HFFc6 (cell line): Measurements from ENCODE around the gene SLC30A5. TPM values are rescaled to one million over a fixed set of nuclear protein-coding genes. Genes with fewer than 3 reads are reported as not detected.
"Not testable (repeated sequence)": the region's sequence is repeated elsewhere in the genome, so short reads cannot be mapped to it uniquely, and the experiment has no call there.

Experiments used
- DNase-seq: peaks from one replicate; pipeline ENCODE4 v3.0.0-alpha.2; 2018
- H3K27ac Mint-ChIP-seq: 2 replicates; pipeline ENCODE4 v1.8.0; 2020; ENCODE audit warnings: mild to moderate bottlenecking, mixed read lengths
- H3K27me3 Mint-ChIP-seq: 2 replicates; pipeline ENCODE4 v1.8.0; 2021; ENCODE audit warnings: mild to moderate bottlenecking, moderate library complexity, mixed read lengths; ENCODE audit not compliant: insufficient read depth
- H3K36me3 Mint-ChIP-seq: 2 replicates; pipeline ENCODE4 v1.8.0; 2021; ENCODE audit warnings: low read depth, mixed read lengths
- H3K4me1 Mint-ChIP-seq: 2 replicates; pipeline ENCODE4 v1.8.0; 2020; ENCODE audit warnings: low read depth, mixed read lengths
- H3K4me3 Mint-ChIP-seq: 2 replicates; pipeline ENCODE4 v1.8.0; 2020; ENCODE audit warnings: mild to moderate bottlenecking, moderate library complexity, mixed read lengths
- H3K9me3 Mint-ChIP-seq: 2 replicates; pipeline ENCODE4 v1.8.0; 2020; ENCODE audit warnings: mild to moderate bottlenecking, mixed read lengths
- total RNA-seq, 6 experiments: library from RNA; stranded (reverse); fragmentation: NEBNext Ultra II Directional; extraction: Animal tissue kit (Norgen Biotek cat#: 25700); gene quantifications; 2 replicates in 1 of 6; 3 replicates in 5 of 6; pipeline ENCODE4 v1.2.3, GENCODE V29; 2021
- TF ChIP-seq, protein P1 (sequence below): fragments of 200-600 bp; sonication (generic); IDR thresholded peaks from 2 replicates; pipeline ENCODE4 v1.5.0; 2021; ENCODE audit warnings: antibody characterized with exemption, mild to moderate bottlenecking

The SLC30A5 gene
- total RNA-seq, 6 experiments from 2014 or later = 55.9 to 80.7 (median 71.7) TPM

DNA sequence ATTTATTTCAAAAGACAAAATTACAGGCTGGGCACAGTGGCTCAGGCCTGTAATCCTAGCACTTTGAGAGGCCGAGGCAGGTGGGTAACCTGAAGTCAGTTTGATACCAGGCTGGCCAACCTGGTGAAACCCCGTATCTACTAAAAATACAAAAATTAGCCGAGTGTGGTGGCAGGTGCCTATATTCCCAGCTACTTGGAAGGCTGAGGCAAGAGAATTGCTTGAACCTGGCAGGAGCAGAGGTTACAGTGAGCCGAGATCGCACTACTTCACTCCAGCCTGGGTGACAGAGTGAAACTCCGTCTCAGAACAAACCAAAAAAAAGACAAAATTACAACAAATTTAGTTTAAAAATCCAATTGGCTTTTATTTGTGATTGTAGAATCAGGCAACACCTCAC lies 14.3 kb upstream of the SLC30A5 start:
- Mint-ChIP-seq H3K27me3 (peaks cover 6% of the 10 kb centered on the region; the same call in 1 of the 2 replicates), H3K36me3 (no peaks in the 10 kb centered on the region), H3K27ac (no peak overlapping the region), H3K4me1 (peaks cover 15% of the 10 kb centered on the region), H3K4me3 (no peak overlapping the region), H3K9me3 (no peaks in the 10 kb centered on the region)
- TF ChIP-seq, protein P1, sequence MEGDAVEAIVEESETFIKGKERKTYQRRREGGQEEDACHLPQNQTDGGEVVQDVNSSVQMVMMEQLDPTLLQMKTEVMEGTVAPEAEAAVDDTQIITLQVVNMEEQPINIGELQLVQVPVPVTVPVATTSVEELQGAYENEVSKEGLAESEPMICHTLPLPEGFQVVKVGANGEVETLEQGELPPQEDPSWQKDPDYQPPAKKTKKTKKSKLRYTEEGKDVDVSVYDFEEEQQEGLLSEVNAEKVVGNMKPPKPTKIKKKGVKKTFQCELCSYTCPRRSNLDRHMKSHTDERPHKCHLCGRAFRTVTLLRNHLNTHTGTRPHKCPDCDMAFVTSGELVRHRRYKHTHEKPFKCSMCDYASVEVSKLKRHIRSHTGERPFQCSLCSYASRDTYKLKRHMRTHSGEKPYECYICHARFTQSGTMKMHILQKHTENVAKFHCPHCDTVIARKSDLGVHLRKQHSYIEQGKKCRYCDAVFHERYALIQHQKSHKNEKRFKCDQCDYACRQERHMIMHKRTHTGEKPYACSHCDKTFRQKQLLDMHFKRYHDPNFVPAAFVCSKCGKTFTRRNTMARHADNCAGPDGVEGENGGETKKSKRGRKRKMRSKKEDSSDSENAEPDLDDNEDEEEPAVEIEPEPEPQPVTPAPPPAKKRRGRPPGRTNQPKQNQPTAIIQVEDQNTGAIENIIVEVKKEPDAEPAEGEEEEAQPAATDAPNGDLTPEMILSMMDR = no peak
- no peak for DNase-seq

GRCh38 chr5:69083412-69083811 lies 10.4 kb upstream of the SLC30A5 start:
- Mint-ChIP-seq H3K4me3 (no peak overlapping the region), H3K27me3 (no peaks in the 10 kb centered on the region; the same call in none of the 2 replicates), H3K4me1 (peaks cover 16% of the 10 kb centered on the region), H3K9me3 (no peaks in the 10 kb centered on the region), H3K36me3 (no peaks in the 10 kb centered on the region), H3K27ac (no peak overlapping the region)
- DNase-seq = no peak
- TF ChIP-seq, protein P1 = peak; percentile 16; the same call in 1 of the 2 replicates

DNA sequence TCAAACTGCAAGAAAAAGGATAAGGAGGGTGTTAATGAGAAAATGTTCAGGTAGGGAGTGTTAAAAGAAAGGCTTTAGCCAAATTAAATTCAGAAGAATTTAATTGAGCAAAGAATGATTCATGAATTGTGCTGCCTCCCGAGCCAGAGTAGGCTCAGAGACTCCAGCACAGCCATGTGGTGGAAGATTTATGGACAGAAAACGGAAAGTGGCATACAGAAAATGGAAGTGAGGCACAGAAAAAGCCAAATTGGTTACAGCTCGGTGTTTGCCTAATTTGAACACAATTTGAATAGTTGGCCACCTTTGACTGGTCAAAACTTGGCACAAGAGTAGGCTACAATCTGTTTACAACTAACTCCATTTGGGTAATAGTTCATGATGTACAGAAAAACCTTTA lies 9.6 kb upstream of the SLC30A5 start:
- no peak for DNase-seq
- H3K9me3 Mint-ChIP-seq = no peaks in the 10 kb centered on the region
- TF ChIP-seq, protein P1 = no peak
- H3K36me3 Mint-ChIP-seq = no peaks in the 10 kb centered on the region
- no peak overlapping the region for H3K4me3 Mint-ChIP-seq
- H3K4me1 Mint-ChIP-seq = peaks cover 10% of the 10 kb centered on the region
- H3K27ac Mint-ChIP-seq = no peak overlapping the region
- no peaks in the 10 kb centered on the region; the same call in none of the 2 replicates for H3K27me3 Mint-ChIP-seq

DNA sequence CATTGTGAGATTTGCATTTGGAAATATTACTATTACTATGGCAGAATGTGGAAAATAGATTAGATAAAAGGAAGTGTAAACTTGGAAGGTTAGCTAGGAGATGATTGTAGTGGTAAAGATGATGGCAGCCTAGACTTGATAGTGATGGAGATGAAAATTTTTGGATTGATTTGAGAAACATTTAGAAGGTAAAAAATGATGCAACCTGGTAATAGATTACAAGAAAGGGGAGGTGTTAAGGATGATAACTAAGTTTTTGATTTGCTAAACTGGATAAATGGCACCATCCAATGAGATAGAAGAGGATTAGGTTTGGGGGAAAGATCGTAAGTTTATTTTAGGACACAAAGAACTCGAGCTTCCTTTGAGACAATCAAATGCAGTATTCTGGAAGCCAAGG lies 8.9 kb upstream of the SLC30A5 start:
- no peak overlapping the region for H3K27ac Mint-ChIP-seq
- TF ChIP-seq, protein P1 = no peak
- no peaks in the 10 kb centered on the region for H3K36me3 Mint-ChIP-seq
- no peak for DNase-seq
- no peaks in the 10 kb centered on the region for H3K9me3 Mint-ChIP-seq
- no peak overlapping the region for H3K4me3 Mint-ChIP-seq
- H3K4me1 Mint-ChIP-seq = peaks cover 9% of the 10 kb centered on the region
- H3K27me3 Mint-ChIP-seq = no peaks in the 10 kb centered on the region; the same call in none of the 2 replicates

DNA sequence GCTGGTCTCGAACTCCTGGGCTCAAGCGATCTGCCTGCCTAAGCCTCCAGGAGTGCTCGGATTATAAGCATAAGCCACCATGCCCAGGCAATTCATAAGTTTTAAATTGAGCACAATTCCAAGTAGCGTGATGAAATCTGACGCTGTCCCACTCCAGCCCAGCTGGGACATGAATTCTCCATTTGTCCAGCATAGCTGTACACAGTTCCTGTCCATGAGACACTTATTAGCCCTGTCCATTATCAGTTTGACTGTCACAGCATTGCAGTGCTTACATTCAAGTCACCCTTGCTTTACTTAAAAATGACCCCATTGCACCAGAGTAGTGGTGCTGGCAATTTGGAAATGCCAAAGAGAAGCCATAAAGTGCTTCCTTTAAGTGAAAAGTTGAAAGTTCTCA lies 7.6 kb upstream of the SLC30A5 start:
- TF ChIP-seq, protein P1 = no peak
- Mint-ChIP-seq H3K36me3 (no peaks in the 10 kb centered on the region), H3K27me3 (no peaks in the 10 kb centered on the region; the same call in none of the 2 replicates), H3K9me3 (no peaks in the 10 kb centered on the region), H3K4me3 (no peak overlapping the region), H3K4me1 (peaks cover 13% of the 10 kb centered on the region), H3K27ac (no peak overlapping the region)
- DNase-seq = no peak

GRCh38 chr5:69088006-69088405 lies 5.8 kb upstream of the SLC30A5 start:
- not testable (repeated sequence) for DNase-seq, H3K27ac Mint-ChIP-seq, H3K9me3 Mint-ChIP-seq

More at GRCh38 chr5:69088006-69088405, 5.8 kb upstream of the SLC30A5 start:
- peaks cover 27% of the 10 kb centered on the region for H3K4me1 Mint-ChIP-seq
- H3K4me3 Mint-ChIP-seq, H3K27me3 Mint-ChIP-seq, H3K36me3 Mint-ChIP-seq: not testable (repeated sequence)
